Heart left ventricle (tissue), 16 donors: ENCODE results near the gene GNG10. TPM values are rescaled to one million over a fixed set of nuclear protein-coding genes. Genes with fewer than 3 reads are reported as not detected.

Experiments used
- ATAC-seq, 4 donors: fragments of 200-7000 bp; cut with Tn5 transposase; one replicate each; pipeline ENCODE4 v1.9.1; 2020 to 2022; ENCODE audit warnings: moderate library complexity in 4 of 4, mild to moderate bottlenecking in 3 of 4, moderate number of reproducible peaks in 1 of 4
- DNase-seq, 5 donors: peaks; one replicate each; pipeline ENCODE4 v3.0.0-alpha.2; 2020
- H3K27ac ChIP-seq, 12 donors: fragments of 200-600 bp; sonication (generic) in 4 of 12; one replicate each; pipeline versions ENCODE4 v1.5.0 to v1.8.0; 2016 to 2022; ENCODE audit warnings: mild to moderate bottlenecking in 2 of 12
- H3K27me3 ChIP-seq, 9 donors: fragments of 200-600 bp; sonication (generic) in 2 of 9; one replicate each; pipeline versions ENCODE4 v1.5.1 to v1.8.0; 2016 to 2022; ENCODE audit warnings: mild to moderate bottlenecking in 3 of 9
- H3K36me3 ChIP-seq, 9 donors: fragments of 200-600 bp; sonication (generic) in 2 of 9; one replicate each; pipeline versions ENCODE4 v1.5.0 to v1.8.0; 2018 to 2022; ENCODE audit warnings: mild to moderate bottlenecking in 2 of 9
- H3K4me1 ChIP-seq, 12 donors: fragments of 200-600 bp; sonication (generic) in 4 of 12; one replicate each; pipeline versions ENCODE4 v1.5.0 to v1.8.0; 2016 to 2022; ENCODE audit warnings: mild to moderate bottlenecking in 3 of 12
- H3K4me3 ChIP-seq, 12 donors: fragments of 200-600 bp; sonication (generic) in 4 of 12; one replicate each; pipeline versions ENCODE4 v1.5.0 to v1.8.0; 2017 to 2022; ENCODE audit warnings: mild to moderate bottlenecking in 9 of 12, moderate library complexity in 4 of 12
- H3K9me3 ChIP-seq, 12 donors: fragments of 200-600 bp; sonication (generic) in 4 of 12; one replicate each; pipeline versions ENCODE4 v1.5.0 to v1.8.0; 2016 to 2022; ENCODE audit warnings: mild to moderate bottlenecking in 1 of 12
- POLR2A ChIP-seq, 2 donors: fragments of 450-650 bp; IDR thresholded peaks; one replicate each; pipeline ENCODE4 v1.6.1; 2017; ENCODE audit warnings: antibody characterized with exemption in 2 of 2, mild to moderate bottlenecking in 2 of 2, moderate library complexity in 2 of 2
- WGBS, 4 donors: extraction: QIAGEN DNeasy Blood & Tissue Kit in 2 of 4; methylation state at CpG; one replicate each; pipeline versions ENCODE4 v1.1.5 to v1.1.7; 2013 to 2018; 5-methylcytosine and 5-hydroxymethylcytosine counted together
- intact Hi-C, 10 donors: fragments of 100-400 bp; cut with DNase I; formaldehyde crosslinking; loops; one replicate each; pipeline versions ENCODE4 v1.11.1 to v1.14.2; 2022
- polyA plus RNA-seq, 2 donors: library from polyadenylated mRNA; stranded (reverse); fragments of 200-250 nt; gene quantifications; one replicate each; pipeline ENCODE4 v1.2.3, GENCODE V29; 2013
- total RNA-seq, 9 donors: library from RNA; depleted of rRNA in 2 of 9; stranded (reverse); fragments of >200 nt in 2 of 9; fragmentation: NEBNext Ultra II Directional in 3 of 9; extraction: Animal tissue kit (Norgen Biotek cat#: 25700) in 3 of 9; gene quantifications; one replicate each; pipeline versions ENCODE4 v1.1.0 to v1.2.4, GENCODE V29; 2016 to 2023
- TF ChIP-seq, protein P1 (sequence below), 12 donors: fragments of 200-600 bp; sonication (generic) in 4 of 12; IDR thresholded peaks; one replicate each; pipeline versions ENCODE4 v1.5.0 to v1.8.0; 2018 to 2022; ENCODE audit warnings: antibody characterized with exemption in 12 of 12, mild to moderate bottlenecking in 5 of 12
- donor health status: ischemic (EF 13 %, LVEDD 7.1; RV severe dilation, severe dysfunction).
- donor health status: healthy with polysubstance abuse.
- donor health status: DM: no; HTN: yes; CAD: no.
- donor health status: DM: no; HTN: no; CAD: no.
- donor health status: ischemic (EF 25% LVEDD 6.9; RV normal size, moderate dysfunction).
- donor health status: ischemic (EF 25% LVEDD 5.7; RV mildly dilated, moderate dysfunction).
- donor health status: healthy.
- donor health status: DM: yes; HTN: yes; CAD: no.
- donor health status: ischemic (EF 35%, LVEDD 5.7; RV mildly dilated, moderate dysfunction).
- donor health status: nonischemic (EF 11% LVEDD 7.7; RV severe dilation, severe dysfunction).
- donor health status: DM: yes; HTN: yes; CAD: no.
- donor health status: PGD.
- donor health status: ischemic (EF 29% LVEDD 5.4; RV normal size, mild dysfunction).
- donor health status: nonischemic (EF 23%, LVEDD 6.1; RV moderate dilation, normal function).

GNG10 gene
- total and polyA plus RNA-seq, 11 donors: 23.9 to 51.5 (median 31.3) TPM

DNA sequence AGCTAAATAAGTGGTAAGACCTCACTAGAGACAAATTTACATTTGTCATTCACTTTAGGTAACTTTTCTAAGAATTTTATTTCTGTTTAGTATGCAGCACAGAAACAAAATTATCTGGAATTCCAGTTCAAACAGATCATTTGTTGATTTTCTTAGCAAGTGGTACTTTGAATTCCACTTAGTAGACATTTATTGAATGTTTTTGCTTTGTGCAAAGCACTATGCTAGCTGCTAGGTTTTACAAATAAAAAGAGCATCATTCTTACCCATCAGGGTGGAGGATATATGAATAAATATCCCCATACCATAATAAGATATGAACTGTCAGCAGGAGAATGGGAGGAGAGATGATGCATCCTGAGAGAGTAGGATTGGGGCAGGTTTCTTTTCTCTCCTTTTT is 35.4 kb downstream of the GNG10 start:
- no peak for DNase-seq
- Histone ChIP-seq H3K4me3 (no peak overlapping the region), H3K27me3 (no peaks in the 10 kb centered on the region), H3K4me1 (peaks cover 0 to 11% (median 0%) of the 10 kb centered on the region in 12 donors), H3K36me3 (no peaks in the 10 kb centered on the region), H3K9me3 (no peaks in the 10 kb centered on the region), H3K27ac (no peak overlapping the region)
- TF ChIP-seq, protein P1, sequence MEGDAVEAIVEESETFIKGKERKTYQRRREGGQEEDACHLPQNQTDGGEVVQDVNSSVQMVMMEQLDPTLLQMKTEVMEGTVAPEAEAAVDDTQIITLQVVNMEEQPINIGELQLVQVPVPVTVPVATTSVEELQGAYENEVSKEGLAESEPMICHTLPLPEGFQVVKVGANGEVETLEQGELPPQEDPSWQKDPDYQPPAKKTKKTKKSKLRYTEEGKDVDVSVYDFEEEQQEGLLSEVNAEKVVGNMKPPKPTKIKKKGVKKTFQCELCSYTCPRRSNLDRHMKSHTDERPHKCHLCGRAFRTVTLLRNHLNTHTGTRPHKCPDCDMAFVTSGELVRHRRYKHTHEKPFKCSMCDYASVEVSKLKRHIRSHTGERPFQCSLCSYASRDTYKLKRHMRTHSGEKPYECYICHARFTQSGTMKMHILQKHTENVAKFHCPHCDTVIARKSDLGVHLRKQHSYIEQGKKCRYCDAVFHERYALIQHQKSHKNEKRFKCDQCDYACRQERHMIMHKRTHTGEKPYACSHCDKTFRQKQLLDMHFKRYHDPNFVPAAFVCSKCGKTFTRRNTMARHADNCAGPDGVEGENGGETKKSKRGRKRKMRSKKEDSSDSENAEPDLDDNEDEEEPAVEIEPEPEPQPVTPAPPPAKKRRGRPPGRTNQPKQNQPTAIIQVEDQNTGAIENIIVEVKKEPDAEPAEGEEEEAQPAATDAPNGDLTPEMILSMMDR (IDR thresholded peaks at IDR 0.05): no peak
- intact Hi-C loops: loop anchor here in 2 of 10 donors (10.0 kb wide), 2 partner anchors 62 to 102 kb away; partner anchors contain the start of genes DNAJC25 (in 1 of the 2) and PTGR1 (in 1 of the 2)
- ATAC-seq: no peak

DNA sequence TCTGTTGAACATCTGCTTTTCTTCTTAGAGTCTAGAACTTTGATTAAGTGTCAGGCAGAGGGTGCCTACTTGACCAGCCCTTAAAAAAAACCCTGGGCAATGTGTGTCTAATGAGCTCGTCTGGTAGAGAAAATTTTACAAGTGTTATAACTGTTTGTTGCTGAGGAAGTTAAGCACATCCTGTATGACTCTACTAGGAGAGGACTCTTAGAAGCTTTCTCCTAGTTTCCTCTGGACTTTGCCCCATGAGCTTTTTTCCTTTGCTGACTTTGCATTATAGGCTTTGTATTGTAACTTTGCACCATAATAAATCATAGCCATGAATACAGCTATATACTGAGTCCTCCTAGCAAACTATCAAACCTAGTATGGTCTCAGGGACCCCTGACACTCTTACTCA is 39.4 kb downstream of the GNG10 start:
- Histone ChIP-seq H3K9me3 (no peaks in the 10 kb centered on the region), H3K4me3 (no peak overlapping the region), H3K27me3 (no peaks in the 10 kb centered on the region), H3K4me1 (peaks cover 0 to 10% (median 0%) of the 10 kb centered on the region in 12 donors), H3K36me3 (no peaks in the 10 kb centered on the region), H3K27ac (peak overlapping the region in 1 of 12 donors; percentile 25)
- DNase-seq: no peak
- 61 to 89% (median 71%) methylated on average over 1 of the region's 1 CpG for WGBS, 4 donors
- intact Hi-C loops: no loop called here
- TF ChIP-seq, protein P1 (IDR thresholded peaks at IDR 0.05): no peak
- TF ChIP-seq POLR2A (IDR thresholded peaks at IDR 0.05): no peak
- ATAC-seq: peak in 1 of 4 donors; percentile 39

DNA sequence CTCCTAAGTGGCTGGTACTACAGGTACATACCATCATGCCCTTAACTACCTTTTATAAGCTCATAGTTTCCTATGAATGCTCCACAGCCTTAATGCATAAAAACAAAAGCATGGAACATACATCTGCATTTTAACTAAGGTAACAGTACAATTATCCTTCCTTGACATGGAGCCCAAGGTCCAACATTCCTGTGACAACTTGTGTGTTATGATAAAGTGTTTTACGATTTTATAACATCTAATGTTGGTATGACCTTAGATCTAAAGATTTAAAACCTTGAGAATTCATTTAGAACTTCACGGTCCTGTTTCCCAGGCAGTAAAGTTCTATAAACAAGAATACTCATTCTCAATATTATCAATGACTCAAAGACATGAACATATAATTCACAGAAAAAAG is 43.1 kb downstream of the GNG10 start:
- DNase-seq: no peak
- no peak for ATAC-seq
- Histone ChIP-seq H3K9me3 (no peaks in the 10 kb centered on the region), H3K36me3 (no peaks in the 10 kb centered on the region), H3K27ac (no peak overlapping the region), H3K27me3 (no peaks in the 10 kb centered on the region), H3K4me1 (peaks cover 0 to 10% (median 0%) of the 10 kb centered on the region in 12 donors), H3K4me3 (no peak overlapping the region)
- 97 to 98% (median 97%) methylated on average over 2 of the region's 2 CpGs for WGBS, 4 donors
- no peak for TF ChIP-seq POLR2A (IDR thresholded peaks at IDR 0.05)
- TF ChIP-seq, protein P1 (IDR thresholded peaks at IDR 0.05): no peak
- intact Hi-C loops: no loop called here

DNA sequence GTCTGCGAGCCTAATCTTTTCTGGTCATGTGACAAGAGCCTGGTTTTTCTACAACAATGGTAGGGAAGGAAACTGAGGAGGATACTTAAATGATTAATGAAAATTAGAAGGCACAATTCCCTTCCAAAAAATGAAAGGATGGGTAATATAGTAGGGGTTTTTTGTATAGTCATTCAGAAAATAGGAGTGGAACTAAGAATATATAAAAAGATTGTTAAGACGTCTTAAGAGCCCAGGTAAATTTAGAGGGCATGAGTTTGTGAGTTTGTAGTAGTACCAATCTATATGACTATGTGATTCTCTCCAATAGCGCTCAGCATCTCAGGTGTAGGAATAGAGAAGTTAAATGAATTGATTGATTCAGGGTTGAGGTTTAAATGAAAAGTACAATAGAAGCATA is 50.1 kb downstream of the GNG10 start:
- no peak for ATAC-seq
- H3K27ac ChIP-seq: no peak overlapping the region

More for the DNA sequence above, 50.1 kb downstream of the GNG10 start:
- DNase-seq: no peak
- intact Hi-C loops: no loop called here
- Histone ChIP-seq H3K4me3 (no peak overlapping the region), H3K4me1 (no peaks in the 10 kb centered on the region), H3K36me3 (no peaks in the 10 kb centered on the region), H3K27me3 (no peaks in the 10 kb centered on the region), H3K9me3 (no peaks in the 10 kb centered on the region)
- TF ChIP-seq, protein P1 (IDR thresholded peaks at IDR 0.05): no peak
- 95 to 98% (median 96%) methylated on average over 3 of the region's 3 CpGs for WGBS, 4 donors
